B cell (primary cell): Measurements from ENCODE around the gene HIF3A. TPM values are rescaled to one million over a fixed set of nuclear protein-coding genes. Genes with fewer than 3 reads are reported as not detected.

ENCODE experiments used
- ATAC-seq: fragments of 200-7000 bp; cut with Tn5 transposase; one replicate; pipeline ENCODE4 v1.10.0; 2021; ENCODE audit warnings: low read depth, mild to moderate bottlenecking, moderate number of reproducible peaks, moderate library complexity
- CTCF ChIA-PET: fragments of 350-600 bp; sonication (Branson Sonifier 250); formaldehyde crosslinking; loops from one replicate; lab custom pipeline; 2021; ENCODE audit warnings: antibody characterized with exemption, inconsistent platforms; lab: Charles Lee
- POLR2A ChIA-PET: fragments of 350-600 bp; sonication (Branson Sonifier 250); formaldehyde crosslinking; loops from one replicate; lab custom pipeline; 2021; ENCODE audit warnings: antibody characterized with exemption; lab: Charles Lee
- DNase-seq: peaks from one replicate; pipeline ENCODE4 v3.0.0; 2013
- H2AFZ ChIP-seq: 2 replicates; pipeline ENCODE4 v1.6.1; 2012; ENCODE audit warnings: mild to moderate bottlenecking, low read depth, low read length; ENCODE audit not compliant: insufficient read depth, poor library complexity, severe bottlenecking
- H3K27ac ChIP-seq, 2 donors: 1 replicate in 1 of 2; 2 replicates in 1 of 2; pipeline ENCODE4 v1.5.1; 2012 to 2013; ENCODE audit warnings: low read length in 2 of 2, mild to moderate bottlenecking in 2 of 2, moderate library complexity in 1 of 2
- H3K27me3 ChIP-seq, 4 experiments: fragments of 200-600 bp in 1 of 4; sonication (generic) in 1 of 4; replicated peaks in 1 of 4; 1 replicate in 2 of 4; 2 replicates in 2 of 4; pipeline versions ENCODE4 v1.6.1 to v1.7.0; 2013 to 2016; ENCODE audit warnings: low read length in 3 of 4, mild to moderate bottlenecking in 2 of 4, mixed read lengths in 1 of 4, moderate library complexity in 1 of 4; ENCODE audit not compliant: insufficient read depth in 4 of 4, control insufficient read depth in 3 of 4; ENCODE audit errors: control extremely low read depth in 1 of 4
- H3K36me3 ChIP-seq, 2 experiments: replicated peaks in 1 of 2; 1 replicate in 1 of 2; 2 replicates in 1 of 2; pipeline versions ENCODE4 v1.6.1 to v1.7.1; 2013; ENCODE audit warnings: low read length in 1 of 2; ENCODE audit not compliant: insufficient read depth in 2 of 2, control insufficient read depth in 1 of 2; ENCODE audit errors: control extremely low read depth in 1 of 2, extremely low read depth in 1 of 2
- H3K4me1 ChIP-seq, 2 donors: fragments of 200-600 bp in 1 of 2; sonication (generic) in 1 of 2; 1 replicate in 1 of 2; 2 replicates in 1 of 2; pipeline versions ENCODE4 v1.5.1 to v1.6.1; 2013 to 2017; ENCODE audit warnings: low read length in 2 of 2; ENCODE audit not compliant: control insufficient read depth in 2 of 2, insufficient read depth in 2 of 2
- H3K4me2 ChIP-seq: replicated peaks from 2 replicates; pipeline ENCODE3; 2012; ENCODE audit warnings: mild to moderate bottlenecking, low read depth, low read length; ENCODE audit not compliant: poor library complexity, severe bottlenecking
- H3K4me3 ChIP-seq, 5 experiments: fragments of 200-600 bp in 1 of 5; sonication (generic) in 1 of 5; 1 replicate in 3 of 5; 2 replicates in 2 of 5; pipeline versions ENCODE4 v1.5.1 to v1.7.0; 2011 to 2016; ENCODE audit warnings: low read length in 4 of 5, mild to moderate bottlenecking in 4 of 5, low read depth in 2 of 5, control low read depth in 1 of 5, moderate library complexity in 1 of 5; ENCODE audit not compliant: insufficient read depth in 1 of 5; ENCODE audit errors: control extremely low read depth in 1 of 5, extremely low read depth in 1 of 5
- H3K79me2 ChIP-seq: fragments of 200-600 bp; sonication (generic); one replicate; pipeline ENCODE4 v1.6.0; 2016; ENCODE audit warnings: low read length; ENCODE audit not compliant: control insufficient read depth, insufficient read depth
- H3K9ac ChIP-seq: fragments of 200-600 bp; sonication (generic); 2 replicates; pipeline ENCODE4 v1.6.1; 2017; ENCODE audit warnings: mild to moderate bottlenecking, low read length, moderate library complexity
- H3K9me3 ChIP-seq, 3 donors: one replicate each; pipeline versions ENCODE4 v1.6.1 to v1.7.1; 2013; ENCODE audit warnings: low read length in 2 of 3; ENCODE audit not compliant: control insufficient read depth in 2 of 3, insufficient read depth in 1 of 3; ENCODE audit errors: control extremely low read depth in 1 of 3
- H4K20me1 ChIP-seq: 2 replicates; pipeline ENCODE4 v1.6.0; 2012; ENCODE audit warnings: mild to moderate bottlenecking, low read length; ENCODE audit not compliant: insufficient read depth, control insufficient read depth, poor library complexity, severe bottlenecking
- H3K27ac Mint-ChIP-seq: one replicate; pipeline ENCODE4 v1.8.0; 2021; ENCODE audit warnings: mixed read lengths
- H3K27me3 Mint-ChIP-seq: one replicate; pipeline ENCODE4 v1.8.0; 2021; ENCODE audit warnings: mixed read lengths
- H3K4me1 Mint-ChIP-seq: one replicate; pipeline ENCODE4 v1.8.0; 2021; ENCODE audit warnings: mixed read lengths
- H3K4me3 Mint-ChIP-seq: one replicate; pipeline ENCODE4 v1.8.0; 2021; ENCODE audit warnings: mixed read lengths
- H3K9me3 Mint-ChIP-seq: one replicate; pipeline ENCODE4 v1.8.0; 2022; ENCODE audit warnings: mixed read lengths; ENCODE audit not compliant: insufficient read depth
- EZH2 ChIP-seq: IDR thresholded peaks from 2 replicates; pipeline ENCODE4 v1.6.1; 2012; ENCODE audit warnings: borderline replicate concordance, low read depth, mild to moderate bottlenecking, moderate library complexity, low read length; ENCODE audit not compliant: insufficient read depth, poor library complexity, severe bottlenecking
- WGBS: methylation state at CpG from one replicate; pipeline ENCODE4 v1.1.5; 2013; ENCODE audit warnings: missing lambda C conversion rate; ENCODE audit not compliant: insufficient coverage; 5-methylcytosine and 5-hydroxymethylcytosine counted together
- intact Hi-C: fragments of 100-400 bp; cut with micrococcal nuclease; formaldehyde crosslinking; loops from one replicate; pipeline ENCODE4 v1.10.0; 2022
- polyA plus RNA-seq: library from polyadenylated mRNA; depleted of rRNA; stranded (reverse); fragments of >200 nt; gene quantifications from 2 replicates; pipeline ENCODE4 v1.2.3, GENCODE V29; 2012
- total RNA-seq, 2 donors: library from RNA; stranded (reverse); fragments of 120-200 nt in 1 of 2; gene quantifications; 1 replicate in 1 of 2; 2 replicates in 1 of 2; pipeline versions ENCODE4 v1.2.3 to v1.2.4, GENCODE V29; 2013 to 2022
- TF ChIP-seq, protein P1 (sequence below): fragments of 200-600 bp; IDR thresholded peaks from one replicate; pipeline ENCODE4 v1.8.0; 2022; ENCODE audit warnings: antibody characterized with exemption, mild to moderate bottlenecking

Gene HIF3A
- total and polyA plus RNA-seq, 2 donors (not counting 1 experiment from before 2014, with no cell fraction given): not detected

DNA sequence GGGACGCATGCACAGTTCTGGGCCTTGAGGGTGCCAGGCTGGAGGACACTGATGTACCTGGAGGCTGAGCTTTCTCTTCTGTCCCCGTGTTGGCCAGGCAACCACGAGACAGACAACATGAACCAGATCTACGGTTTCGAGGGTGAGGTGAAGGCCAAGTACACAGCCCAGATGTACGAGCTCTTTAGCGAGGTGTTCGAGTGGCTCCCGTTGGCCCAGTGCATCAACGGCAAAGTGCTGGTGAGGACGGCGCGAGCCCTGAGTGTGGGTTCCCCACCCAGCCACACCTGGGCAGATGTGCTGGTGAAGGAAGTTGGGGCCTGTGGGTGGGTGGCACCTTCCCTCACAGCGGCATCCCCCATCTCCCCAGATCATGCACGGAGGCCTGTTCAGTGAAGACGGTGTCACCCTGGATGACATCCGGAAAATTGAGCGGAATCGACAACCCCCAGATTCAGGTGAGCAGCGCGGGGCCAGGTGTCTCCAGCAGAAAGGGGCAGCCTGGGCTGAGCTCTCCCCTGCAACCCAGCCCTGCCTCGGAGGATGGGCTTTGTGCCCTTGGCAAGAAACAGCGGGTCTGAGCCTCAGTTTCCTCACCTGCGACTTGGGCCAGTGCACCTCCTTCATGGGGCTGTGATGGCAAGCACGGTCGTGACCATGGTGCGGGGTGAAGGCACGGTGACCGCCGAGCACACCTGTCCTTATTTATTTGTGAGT, 90.3 kb downstream of the HIF3A start:
- H3K4me3 Mint-ChIP-seq: no peak overlapping the region

DNA sequence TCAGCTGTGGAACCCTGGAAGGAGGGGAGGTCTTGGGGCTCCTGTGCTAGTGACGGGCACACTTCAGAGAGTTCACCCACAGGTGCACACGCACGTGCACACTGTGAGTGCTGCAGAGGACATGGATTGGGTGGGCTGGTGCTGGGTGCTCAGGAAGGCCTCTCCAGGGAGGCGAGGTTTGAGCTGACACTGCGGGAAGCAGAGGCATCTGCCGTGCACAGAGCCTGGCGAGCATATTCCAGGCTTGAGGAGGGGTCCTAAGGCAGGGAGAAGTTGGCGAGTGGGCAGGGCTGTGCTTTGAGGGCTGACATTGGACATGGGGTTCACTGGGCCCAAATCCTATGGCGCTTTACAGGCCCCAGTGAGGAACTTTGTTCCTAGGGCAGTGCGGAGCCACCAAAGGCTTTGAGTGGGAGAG, 90.9 kb downstream of the HIF3A start:
- Histone ChIP-seq H2AFZ (no peak overlapping the region), H3K4me3 (no peak overlapping the region), H3K4me2 (no peak overlapping the region), H3K9me3 (no peaks in the 10 kb centered on the region), H4K20me1 (no peaks in the 10 kb centered on the region), H3K4me1 (no peaks in the 10 kb centered on the region), H3K27ac (no peak overlapping the region), H3K27me3 (no peaks in the 10 kb centered on the region), H3K79me2 (no peaks in the 10 kb centered on the region), H3K36me3 (peaks cover 0 to 68% of the 10 kb centered on the region in 2 experiments), H3K9ac (no peak overlapping the region)
- H3K4me3 Mint-ChIP-seq: no peak overlapping the region
- CTCF ChIA-PET: no interaction called here
- intact Hi-C loops: no loop called here
- no peak for DNase-seq
- no peaks in the 10 kb centered on the region for H3K9me3 Mint-ChIP-seq
- no peaks in the 10 kb centered on the region for H3K4me1 Mint-ChIP-seq
- H3K27ac Mint-ChIP-seq: no peak overlapping the region
- TF ChIP-seq, protein P1, sequence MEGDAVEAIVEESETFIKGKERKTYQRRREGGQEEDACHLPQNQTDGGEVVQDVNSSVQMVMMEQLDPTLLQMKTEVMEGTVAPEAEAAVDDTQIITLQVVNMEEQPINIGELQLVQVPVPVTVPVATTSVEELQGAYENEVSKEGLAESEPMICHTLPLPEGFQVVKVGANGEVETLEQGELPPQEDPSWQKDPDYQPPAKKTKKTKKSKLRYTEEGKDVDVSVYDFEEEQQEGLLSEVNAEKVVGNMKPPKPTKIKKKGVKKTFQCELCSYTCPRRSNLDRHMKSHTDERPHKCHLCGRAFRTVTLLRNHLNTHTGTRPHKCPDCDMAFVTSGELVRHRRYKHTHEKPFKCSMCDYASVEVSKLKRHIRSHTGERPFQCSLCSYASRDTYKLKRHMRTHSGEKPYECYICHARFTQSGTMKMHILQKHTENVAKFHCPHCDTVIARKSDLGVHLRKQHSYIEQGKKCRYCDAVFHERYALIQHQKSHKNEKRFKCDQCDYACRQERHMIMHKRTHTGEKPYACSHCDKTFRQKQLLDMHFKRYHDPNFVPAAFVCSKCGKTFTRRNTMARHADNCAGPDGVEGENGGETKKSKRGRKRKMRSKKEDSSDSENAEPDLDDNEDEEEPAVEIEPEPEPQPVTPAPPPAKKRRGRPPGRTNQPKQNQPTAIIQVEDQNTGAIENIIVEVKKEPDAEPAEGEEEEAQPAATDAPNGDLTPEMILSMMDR: no peak
- TF ChIP-seq EZH2: no peak
- ATAC-seq: no peak
- POLR2A ChIA-PET: no interaction called here
- 100% methylated on average over 10 of the region's 10 CpGs for WGBS
- no peaks in the 10 kb centered on the region for H3K27me3 Mint-ChIP-seq

More for the DNA sequence above, 90.3 kb downstream of the HIF3A start:
- Histone ChIP-seq H2AFZ (no peak overlapping the region), H3K4me1 (no peaks in the 10 kb centered on the region), H3K36me3 (peaks cover 0 to 74% of the 10 kb centered on the region in 2 experiments), H3K79me2 (no peaks in the 10 kb centered on the region), H4K20me1 (no peaks in the 10 kb centered on the region), H3K9ac (no peak overlapping the region), H3K9me3 (no peaks in the 10 kb centered on the region), H3K27me3 (no peaks in the 10 kb centered on the region), H3K4me3 (no peak overlapping the region), H3K4me2 (no peak overlapping the region), H3K27ac (no peak overlapping the region)
- intact Hi-C loops: no loop called here
- POLR2A ChIA-PET: no interaction called here
- ATAC-seq (no peak), DNase-seq (no peak)
- Mint-ChIP-seq H3K9me3 (no peaks in the 10 kb centered on the region), H3K27ac (no peak overlapping the region), H3K4me1 (no peaks in the 10 kb centered on the region), H3K27me3 (no peaks in the 10 kb centered on the region)
- TF ChIP-seq EZH2: no peak
- 98% methylated on average over 26 of the region's 30 CpGs for WGBS
- CTCF ChIA-PET: interaction anchor here (1.4 kb wide), 1 partner anchor 8 kb away, joined by 6 read pairs; no protein-coding TSS in a partner anchor
